Esophagus muscularis mucosa (tissue), 4 donors: ENCODE data around the gene USP10.

Experiments used
- CTCF ChIP-seq, 3 experiments: fragments of 200-600 bp in 2 of 3; fragments of 450-650 bp in 1 of 3; sonication (generic) in 2 of 3; IDR thresholded peaks; one replicate each; pipeline ENCODE4 v1.5.1; 2017 to 2019; ENCODE audit warnings: antibody characterized with exemption in 3 of 3, mild to moderate bottlenecking in 2 of 3, moderate library complexity in 1 of 3
- EP300 ChIP-seq: sonication (generic); formaldehyde crosslinking; IDR thresholded peaks from one replicate; pipeline ENCODE4 v1.6.1; 2017; ENCODE audit warnings: antibody characterized with exemption
- POLR2A ChIP-seq: fragments of 450-650 bp; IDR thresholded peaks from one replicate; pipeline ENCODE4 v1.6.1; 2017; ENCODE audit warnings: antibody characterized with exemption, moderate library complexity, mild to moderate bottlenecking, low read depth

DNA sequence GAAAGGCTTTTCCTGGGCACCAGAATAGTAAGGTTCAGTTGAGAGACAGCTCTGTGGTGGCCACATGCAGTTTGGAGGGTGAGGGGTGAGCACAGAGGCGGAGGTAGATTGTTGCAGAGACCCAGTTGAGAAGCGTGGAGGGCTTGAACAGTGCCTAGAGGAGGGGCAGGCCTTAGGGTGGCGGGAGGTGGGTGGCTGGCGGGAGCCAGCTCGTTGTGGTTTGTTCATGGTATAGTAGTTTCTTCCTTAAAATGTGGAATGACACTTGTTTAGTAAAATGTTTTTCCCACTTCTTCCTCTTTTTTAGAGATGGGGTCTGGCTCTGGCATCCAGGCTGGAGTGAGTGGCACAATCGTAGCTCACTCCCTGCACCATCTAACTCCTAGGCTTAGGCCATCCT lies 14.2 kb downstream of the USP10 start:
- TF ChIP-seq CTCF (IDR thresholded peaks at IDR 0.05) = no peak
- no peak for TF ChIP-seq POLR2A
- no peak for TF ChIP-seq EP300
